KOPT-K1 (cell line): ENCODE measurements around the gene SH3D21.

Source experiments
- H3K27ac ChIP-seq: fragments of 200-600 bp; sonication (generic); 2 replicates; pipeline ENCODE4 v1.5.1; 2016; ENCODE audit warnings: antibody characterized with exemption, mild to moderate bottlenecking, low read depth, low read length; ENCODE audit not compliant: poor library complexity, severe bottlenecking
- H3K36me3 ChIP-seq: fragments of 200-600 bp; sonication (generic); 2 replicates; pipeline ENCODE4 v1.5.1; 2017; ENCODE audit warnings: antibody characterized with exemption, mild to moderate bottlenecking, low read length, moderate library complexity; ENCODE audit not compliant: insufficient read depth
- H3K9me3 ChIP-seq: fragments of 200-600 bp; sonication (generic); 2 replicates; pipeline ENCODE4 v1.5.1; 2017; ENCODE audit warnings: antibody characterized with exemption, low read length, mild to moderate bottlenecking; ENCODE audit not compliant: insufficient read depth, poor library complexity, severe bottlenecking

Gene SH3D21

DNA sequence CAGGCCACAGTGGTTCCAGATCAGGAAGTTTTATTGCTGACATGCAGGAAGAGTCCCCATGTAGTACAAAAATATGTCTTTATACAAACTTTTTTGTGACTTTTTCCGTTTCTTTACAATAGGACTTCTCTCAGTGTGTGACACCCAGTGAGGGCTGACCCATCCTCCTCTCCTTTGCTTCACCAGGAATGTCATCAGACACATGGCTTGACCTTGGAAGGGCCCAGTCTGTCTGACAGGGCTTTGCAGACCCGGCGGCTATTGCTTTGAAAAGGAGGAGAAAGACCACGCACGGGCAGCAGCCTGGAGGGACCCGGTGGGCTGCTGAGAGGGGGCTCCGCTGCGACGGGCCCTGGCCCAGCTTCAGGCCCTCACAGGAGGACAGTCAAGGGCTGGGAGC lies 33.4 kb downstream of the SH3D21 start:
- Histone ChIP-seq H3K9me3 (no peaks in the 10 kb centered on the region), H3K27ac (no peak overlapping the region), H3K36me3 (peaks cover 16% of the 10 kb centered on the region; the same call in 1 of the 2 replicates)

DNA sequence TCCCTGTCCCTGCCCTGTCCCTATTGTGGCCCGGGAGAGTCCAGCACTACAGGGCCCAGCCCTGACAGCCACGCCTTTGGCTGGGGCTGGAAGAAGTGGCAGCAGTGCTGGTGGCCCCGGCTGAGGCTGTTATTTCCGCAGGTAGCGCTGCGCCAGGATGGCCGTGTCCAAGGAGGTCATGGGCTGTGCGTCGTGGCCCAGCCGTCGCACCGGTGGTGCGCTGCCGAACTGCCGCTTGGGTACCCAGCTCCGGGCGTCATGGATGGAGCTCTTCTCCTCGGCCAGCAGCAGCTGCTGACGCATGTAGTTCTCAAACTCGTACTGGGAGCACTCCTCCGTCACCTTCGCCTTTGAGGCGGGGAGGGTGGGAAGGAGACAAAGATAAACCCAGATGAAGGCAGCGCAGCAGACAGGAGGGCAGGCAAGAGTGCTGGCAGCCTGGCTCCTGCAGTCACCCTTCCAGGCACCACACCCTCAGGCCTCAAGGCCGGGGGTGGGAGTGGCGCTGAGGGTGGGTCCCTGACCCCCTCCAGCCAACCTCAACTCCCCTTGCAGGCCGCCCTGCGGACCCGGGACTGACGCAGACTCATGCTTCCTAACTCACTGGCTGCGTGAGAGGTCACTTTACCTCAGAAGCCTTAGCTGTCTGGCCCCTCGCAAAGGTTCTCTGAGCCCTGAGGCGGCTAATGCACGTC lies 35.6 kb downstream of the SH3D21 start:
- peaks cover 34% of the 10 kb centered on the region for H3K36me3 ChIP-seq
- no peak overlapping the region for H3K27ac ChIP-seq

DNA sequence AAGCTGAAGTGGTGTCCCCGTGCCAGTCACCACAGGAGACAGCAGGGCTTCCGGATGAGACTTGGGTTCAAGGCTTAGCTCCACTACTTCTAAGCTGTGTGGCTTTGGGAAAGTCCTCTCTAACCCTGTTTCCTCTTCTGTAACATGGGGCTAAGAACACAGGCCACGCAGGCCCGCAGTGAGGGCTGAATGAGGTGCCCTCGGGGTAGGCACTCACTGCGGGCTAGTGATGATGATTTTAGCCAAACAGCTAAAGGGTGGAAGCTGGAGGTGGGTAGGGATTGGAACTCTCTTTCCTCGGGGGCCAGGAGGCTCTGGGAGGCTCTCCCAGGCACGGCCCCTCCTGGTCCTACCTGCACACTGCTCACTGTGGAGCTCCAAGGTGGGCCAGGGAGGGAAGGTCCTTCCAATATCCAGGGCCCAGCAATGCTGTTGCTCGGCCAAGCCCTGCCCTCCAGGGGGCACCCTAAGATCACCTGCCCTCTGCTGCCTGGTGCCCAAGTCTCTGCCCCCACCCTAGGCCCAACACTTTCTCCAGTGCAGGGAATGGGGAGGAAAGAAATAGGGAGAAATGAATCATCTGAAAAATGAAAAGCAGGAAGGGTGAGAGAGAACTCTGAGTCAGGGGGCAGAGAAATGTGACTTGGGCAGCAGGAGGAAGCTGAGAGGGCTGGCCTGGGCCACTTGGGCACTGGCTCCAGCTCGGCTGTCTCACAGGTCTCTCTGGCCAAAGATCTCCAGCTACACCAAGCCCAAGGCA lies 36.4 kb downstream of the SH3D21 start:
- Histone ChIP-seq H3K27ac (no peak overlapping the region), H3K9me3 (no peaks in the 10 kb centered on the region), H3K36me3 (peaks cover 40% of the 10 kb centered on the region)

More for the DNA sequence above, 35.6 kb downstream of the SH3D21 start:
- H3K9me3 ChIP-seq = no peaks in the 10 kb centered on the region

DNA sequence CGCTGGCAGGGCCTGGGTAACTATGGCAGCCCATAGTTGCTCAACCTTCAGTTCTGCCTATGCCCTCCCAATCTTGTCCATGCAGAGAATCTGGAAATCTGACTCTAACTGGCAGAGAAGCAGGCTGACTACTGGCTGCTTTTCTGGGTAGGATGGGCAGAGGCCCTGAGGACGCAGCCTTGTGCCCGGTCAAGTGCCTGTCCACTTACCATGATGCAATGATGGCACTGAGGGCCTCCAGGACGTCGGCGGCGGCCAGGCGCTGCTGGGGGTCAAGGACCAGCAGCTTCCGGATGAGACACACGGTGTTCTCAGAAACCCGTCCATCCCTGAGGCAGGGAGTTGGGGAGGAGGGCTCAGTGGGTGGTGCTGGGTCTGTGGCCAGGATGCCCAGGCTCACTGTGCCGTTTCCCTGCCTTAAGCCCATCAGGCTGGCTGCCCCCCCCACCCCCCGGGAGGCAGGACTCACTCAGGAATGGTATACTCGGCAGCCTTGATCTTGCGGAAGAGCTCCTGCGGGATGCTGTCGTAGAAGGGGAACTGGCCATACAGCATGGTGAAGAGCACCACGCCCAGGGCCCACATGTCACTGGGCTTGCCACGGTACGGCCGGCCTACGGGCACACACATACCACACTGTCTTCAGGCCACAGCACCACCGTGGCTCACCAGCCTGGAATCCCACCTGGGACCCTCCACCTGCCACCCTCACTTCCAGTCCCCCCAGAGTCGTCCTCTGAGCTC lies 37.7 kb downstream of the SH3D21 start:
- H3K27ac ChIP-seq = no peak overlapping the region
- H3K36me3 ChIP-seq = peaks cover 49% of the 10 kb centered on the region

DNA sequence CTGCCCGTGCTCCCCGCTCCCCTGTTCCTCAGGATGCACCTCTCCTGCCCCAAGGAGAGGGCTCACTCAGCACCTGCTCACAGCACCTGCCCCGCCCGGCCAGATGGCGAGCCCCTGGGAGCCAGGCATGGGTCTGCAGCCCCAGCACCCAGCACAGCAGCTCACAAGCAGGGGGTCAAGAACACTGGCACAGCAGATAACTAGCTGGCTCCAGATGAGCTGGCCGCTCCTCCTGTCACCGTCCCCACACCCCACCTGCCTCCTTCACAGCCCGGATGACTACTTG lies 38.2 kb downstream of the SH3D21 start:
- peaks cover 54% of the 10 kb centered on the region for H3K36me3 ChIP-seq
- no peaks in the 10 kb centered on the region for H3K9me3 ChIP-seq
- no peak overlapping the region for H3K27ac ChIP-seq

More for the DNA sequence above, 37.7 kb downstream of the SH3D21 start:
- H3K9me3 ChIP-seq = no peaks in the 10 kb centered on the region

DNA sequence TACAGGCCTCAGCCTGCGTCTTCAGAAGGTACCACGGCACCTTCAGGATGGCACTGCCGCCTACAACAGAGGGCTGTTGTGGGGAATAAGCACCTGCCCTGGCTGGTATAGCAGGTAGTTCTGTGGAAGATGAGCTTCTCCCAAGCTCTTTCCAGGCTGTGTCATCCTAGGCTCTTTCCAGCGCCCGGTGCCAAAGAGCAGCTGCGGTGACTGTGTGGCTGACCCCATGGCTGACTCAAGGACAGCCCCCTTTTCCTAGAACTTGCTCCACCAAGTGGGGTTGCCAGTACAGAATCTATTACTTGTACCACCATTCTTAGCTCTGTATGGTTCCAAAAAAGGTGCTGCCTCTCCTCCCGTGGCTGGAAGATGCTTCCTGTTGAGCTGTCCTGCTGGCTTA lies 39.2 kb downstream of the SH3D21 start:
- Histone ChIP-seq H3K27ac (no peak overlapping the region), H3K36me3 (peaks cover 56% of the 10 kb centered on the region), H3K9me3 (no peaks in the 10 kb centered on the region)

DNA sequence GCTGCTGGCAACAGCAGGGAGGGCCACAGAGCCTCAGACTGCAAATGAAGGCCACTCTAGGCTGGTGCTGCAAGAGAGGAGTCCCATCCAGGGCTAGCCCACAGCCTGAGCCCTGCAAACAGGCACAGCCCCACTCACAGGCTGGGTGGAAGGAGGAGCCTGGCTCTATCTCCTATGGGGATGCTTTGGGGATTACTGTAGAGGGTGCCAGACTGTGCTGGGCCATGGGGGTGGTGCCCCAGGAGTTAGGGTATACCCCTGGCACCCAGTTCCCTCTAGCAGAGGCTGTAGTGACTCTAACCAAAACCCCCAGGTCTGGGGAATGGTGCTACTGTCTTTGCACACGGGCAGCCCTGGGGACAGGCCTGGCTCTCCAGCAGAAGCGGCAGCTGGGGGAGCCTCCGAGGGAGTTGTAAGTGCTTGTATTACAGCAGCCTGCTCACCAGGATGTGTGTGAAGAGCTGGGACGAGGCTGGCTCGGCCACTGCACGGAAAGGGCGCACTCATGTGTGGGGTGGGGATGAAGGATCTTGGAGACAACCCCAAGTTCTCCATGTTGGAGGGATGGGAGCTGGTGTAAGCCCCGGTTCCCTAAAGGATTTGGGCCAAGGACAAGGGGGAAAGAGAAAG lies 40.7 kb downstream of the SH3D21 start:
- no peak overlapping the region for H3K27ac ChIP-seq
- H3K36me3 ChIP-seq = peaks cover 56% of the 10 kb centered on the region
- no peaks in the 10 kb centered on the region for H3K9me3 ChIP-seq

DNA sequence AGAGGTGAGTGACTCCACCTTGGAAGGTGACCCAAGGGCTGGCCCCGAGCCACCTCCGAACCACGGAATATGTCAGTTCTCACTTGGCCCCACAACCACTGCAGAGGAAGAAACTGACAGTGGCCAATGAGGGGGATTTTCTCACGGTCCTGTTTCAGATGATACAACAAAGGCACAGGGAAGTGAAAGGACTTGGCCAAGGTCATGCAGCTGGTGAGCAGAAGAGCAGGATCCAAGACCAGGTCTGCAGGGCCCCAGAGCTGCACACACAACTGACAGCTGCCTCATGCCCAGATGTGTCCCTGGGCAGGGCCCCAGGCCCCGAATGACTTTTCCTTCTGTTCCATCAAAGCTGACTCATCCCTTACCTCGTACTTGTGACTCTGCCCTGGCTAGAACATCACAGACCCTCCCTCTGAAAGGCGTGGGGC lies 43.1 kb downstream of the SH3D21 start:
- H3K27ac ChIP-seq = peak overlapping the region; percentile 45
- no peaks in the 10 kb centered on the region for H3K9me3 ChIP-seq
- peaks cover 58% of the 10 kb centered on the region for H3K36me3 ChIP-seq

DNA sequence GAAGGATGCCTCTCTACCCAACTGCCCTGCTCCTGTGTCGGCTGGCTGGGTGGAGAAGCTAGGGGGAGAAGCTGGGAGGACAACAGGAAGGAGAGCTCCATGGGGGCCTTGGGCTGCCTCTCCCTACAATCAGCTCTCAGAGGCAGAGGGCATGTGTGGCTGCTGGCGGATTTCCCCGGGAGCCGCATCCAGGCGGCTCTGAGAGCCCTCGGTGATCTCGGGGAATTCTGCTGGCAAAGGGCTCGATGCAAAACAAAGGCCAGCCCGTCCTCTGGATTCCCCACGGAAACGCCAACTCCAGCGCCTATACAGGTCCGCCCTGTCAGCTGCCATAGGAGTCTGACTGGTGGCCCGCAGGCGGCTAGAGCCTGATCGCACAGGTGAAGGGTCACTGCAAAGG lies 43.7 kb downstream of the SH3D21 start:
- peak overlapping the region; percentile 45 for H3K27ac ChIP-seq
- H3K9me3 ChIP-seq = no peaks in the 10 kb centered on the region
- peaks cover 58% of the 10 kb centered on the region for H3K36me3 ChIP-seq

DNA sequence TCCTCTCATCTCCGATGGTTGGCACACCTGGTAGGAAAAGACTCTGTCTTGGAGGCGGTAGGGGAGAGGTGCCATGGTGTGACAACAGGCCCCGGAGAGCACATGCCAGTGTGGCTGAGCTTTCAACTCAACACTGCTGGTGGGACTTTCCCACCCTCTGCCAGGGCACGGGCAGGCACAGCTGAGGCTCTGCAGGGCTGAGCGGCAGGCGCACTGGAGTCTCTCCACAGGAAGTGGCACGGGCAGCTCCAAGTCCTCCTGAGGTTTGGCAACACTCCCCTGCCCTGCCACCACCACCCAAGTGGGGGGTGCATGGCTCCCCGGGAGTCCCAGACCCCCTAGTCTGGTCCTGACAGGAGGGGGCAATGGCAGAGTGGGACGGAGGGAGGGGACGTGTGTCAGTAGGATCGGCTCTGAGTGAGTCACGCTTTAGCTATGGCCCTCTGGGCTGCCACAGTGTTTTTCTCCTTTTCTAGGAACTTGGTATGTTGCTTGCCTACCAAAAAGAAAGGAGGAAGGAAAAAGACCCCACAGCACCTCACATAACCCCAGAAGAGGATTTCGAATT lies 44.6 kb downstream of the SH3D21 start:
- Histone ChIP-seq H3K36me3 (peaks cover 55% of the 10 kb centered on the region; the same call in 1 of the 2 replicates), H3K27ac (peak overlapping the region; percentile 45), H3K9me3 (no peaks in the 10 kb centered on the region)

DNA sequence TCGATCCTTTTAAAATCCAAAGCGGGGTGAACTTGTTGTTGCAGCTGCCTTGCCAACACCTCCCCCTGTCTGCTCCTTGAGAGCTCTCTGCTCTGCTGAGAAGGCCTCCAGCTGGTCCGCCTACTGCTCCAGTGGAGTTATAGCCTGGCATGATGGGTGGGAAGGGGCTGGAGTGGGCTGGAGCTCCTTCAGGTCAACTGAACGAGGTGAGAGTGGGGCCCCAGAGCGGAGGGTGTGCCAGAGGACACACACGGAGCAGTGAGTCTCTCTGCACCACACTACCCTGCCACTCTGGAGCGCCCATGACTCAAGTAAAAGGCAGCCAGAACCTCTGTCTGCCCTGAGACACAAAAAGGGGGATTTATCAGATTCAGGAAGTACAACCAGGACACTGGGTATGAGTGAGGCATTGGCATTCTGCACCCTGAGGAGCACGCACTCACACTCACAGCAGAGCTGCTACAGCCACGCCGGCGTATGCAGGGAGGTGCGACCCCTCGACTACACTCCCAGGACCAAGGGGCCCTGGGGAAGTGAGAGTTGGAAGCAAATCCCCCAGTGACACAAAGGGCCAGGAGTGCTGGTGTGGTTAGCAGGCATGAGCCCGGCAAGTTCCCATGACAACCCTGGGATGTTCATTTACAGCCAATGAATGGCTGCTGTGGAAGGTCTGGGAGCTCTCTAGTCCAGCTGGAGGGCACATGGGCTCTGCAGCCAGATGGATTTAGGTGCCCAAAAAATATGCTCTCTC lies 45.2 kb downstream of the SH3D21 start:
- Histone ChIP-seq H3K36me3 (peaks cover 52% of the 10 kb centered on the region; the same call in 1 of the 2 replicates), H3K27ac (peak overlapping the region; percentile 45), H3K9me3 (no peaks in the 10 kb centered on the region)

DNA sequence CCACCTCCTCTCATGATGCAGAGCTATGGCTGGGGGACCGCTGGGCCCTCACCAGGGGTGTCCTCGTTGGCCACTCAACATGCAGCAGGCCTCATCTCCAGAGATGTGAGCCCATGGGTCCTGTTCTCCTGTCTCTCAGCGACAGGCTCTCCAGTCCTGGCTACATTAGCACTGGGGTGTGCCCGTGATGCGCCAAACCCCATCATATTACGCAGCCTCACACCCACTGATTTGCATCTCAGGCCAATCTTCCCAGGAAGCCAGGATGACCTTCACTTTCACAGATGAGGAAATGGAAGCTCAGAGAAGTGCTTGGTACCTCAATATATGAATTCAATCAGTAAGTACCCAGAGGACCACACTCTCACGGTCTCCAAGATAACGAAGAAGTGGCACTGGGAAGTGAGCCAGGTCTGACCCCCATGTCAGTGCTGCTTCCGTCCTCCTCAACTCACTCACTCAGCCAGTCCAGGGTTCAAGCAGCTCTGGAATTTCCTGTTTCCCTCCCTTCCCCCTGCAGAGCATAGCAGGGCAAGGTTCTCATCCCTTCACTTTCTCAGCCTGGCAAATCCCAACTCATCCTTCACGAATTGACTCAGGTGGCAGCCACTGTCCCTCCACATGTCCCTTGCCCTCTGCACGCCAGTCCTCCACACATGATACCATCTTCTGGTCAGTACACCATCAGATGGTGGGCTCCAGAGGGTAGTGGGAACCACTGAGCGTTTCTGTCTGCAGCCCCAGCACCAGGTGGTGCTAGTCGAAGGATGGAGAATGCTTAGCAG lies 46.1 kb downstream of the SH3D21 start:
- Histone ChIP-seq H3K9me3 (no peaks in the 10 kb centered on the region), H3K36me3 (peaks cover 46% of the 10 kb centered on the region; the same call in 1 of the 2 replicates), H3K27ac (no peak overlapping the region)

DNA sequence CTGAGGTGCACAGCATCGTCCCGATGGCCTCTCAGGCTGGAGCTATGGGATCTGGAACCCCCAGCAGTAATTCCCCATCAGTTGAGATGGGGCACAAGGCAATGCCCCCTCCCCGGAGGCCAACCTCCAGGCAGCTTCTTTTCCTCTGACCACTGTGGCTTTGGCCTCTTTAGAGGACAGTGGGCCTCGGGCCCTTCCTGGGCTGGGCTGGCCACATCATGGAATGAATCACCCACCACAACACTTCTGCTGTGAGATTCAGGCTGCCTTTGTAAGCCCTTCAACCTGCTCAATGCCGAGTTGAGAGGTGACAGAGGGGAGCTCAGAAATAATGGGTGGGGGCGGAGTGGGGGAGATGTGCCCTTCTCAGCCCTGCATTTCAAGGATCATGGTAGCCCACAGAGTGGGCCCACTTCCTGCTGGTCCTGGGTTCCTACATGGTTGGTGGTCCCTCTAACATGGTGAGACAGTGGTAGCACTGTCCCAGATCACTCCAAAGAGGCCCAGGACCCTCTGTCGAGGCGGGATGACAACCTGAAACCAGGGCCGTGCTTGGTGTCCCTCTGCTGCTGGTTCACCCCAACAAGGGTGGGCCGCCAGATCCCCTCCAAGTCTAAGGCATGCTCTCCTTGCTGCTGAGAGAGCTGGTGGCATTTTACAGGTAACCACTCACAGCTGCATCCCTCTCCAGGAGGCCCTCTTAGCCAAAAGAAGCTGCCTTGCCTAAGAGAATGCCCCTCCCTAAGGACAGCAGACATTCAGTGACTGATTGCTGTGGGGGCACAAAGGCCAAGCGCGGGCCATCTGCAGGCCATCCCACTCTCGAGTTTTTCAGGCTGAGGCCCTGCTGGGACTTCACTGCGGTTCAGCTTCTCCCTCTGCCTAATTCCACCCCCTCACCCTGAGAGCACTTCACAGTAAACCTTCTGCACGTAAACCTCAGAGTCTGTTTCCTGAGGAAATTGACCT lies 47.0 kb downstream of the SH3D21 start:
- Histone ChIP-seq H3K9me3 (no peaks in the 10 kb centered on the region), H3K27ac (no peak overlapping the region), H3K36me3 (peaks cover 50% of the 10 kb centered on the region)
